Measurements from ENCODE around the gene CDK7. TPM values are rescaled to one million over a fixed set of nuclear protein-coding genes. Genes with fewer than 3 reads are reported as not detected.
A peak's percentile ranks its signal among the peaks of the same experiment; 100 is the strongest.
"Not testable (repeated sequence)": the region's sequence is repeated elsewhere in the genome, so short reads cannot be mapped to it uniquely, and the experiment has no call there.

CDK7 gene
- total RNA-seq, 1 donor = 50.8 TPM

DNA sequence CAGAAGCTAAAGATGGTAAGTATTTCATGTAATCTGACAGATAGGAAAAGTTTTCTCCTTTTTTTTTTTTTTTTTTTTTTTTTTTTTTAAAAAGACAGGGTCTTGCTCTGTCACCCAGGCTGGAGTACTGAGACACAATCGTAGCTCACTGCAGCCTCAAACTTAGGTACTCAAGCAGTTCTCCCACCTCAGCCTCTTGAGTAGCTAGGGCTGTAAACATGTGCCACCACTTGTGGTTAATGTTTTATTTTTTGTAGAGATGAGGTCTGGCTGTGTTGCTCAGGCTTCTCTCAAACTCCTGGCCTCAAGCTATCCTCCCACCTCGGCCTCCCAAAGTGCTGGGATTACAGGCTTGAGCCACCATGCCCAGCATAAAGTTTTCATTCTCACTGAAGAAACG lies 17.8 kb downstream of the CDK7 start:
- no peak overlapping the region for H3K4me3 ChIP-seq (ENCODE audit: low read depth, low read length)
- TF ChIP-seq, protein P1, sequence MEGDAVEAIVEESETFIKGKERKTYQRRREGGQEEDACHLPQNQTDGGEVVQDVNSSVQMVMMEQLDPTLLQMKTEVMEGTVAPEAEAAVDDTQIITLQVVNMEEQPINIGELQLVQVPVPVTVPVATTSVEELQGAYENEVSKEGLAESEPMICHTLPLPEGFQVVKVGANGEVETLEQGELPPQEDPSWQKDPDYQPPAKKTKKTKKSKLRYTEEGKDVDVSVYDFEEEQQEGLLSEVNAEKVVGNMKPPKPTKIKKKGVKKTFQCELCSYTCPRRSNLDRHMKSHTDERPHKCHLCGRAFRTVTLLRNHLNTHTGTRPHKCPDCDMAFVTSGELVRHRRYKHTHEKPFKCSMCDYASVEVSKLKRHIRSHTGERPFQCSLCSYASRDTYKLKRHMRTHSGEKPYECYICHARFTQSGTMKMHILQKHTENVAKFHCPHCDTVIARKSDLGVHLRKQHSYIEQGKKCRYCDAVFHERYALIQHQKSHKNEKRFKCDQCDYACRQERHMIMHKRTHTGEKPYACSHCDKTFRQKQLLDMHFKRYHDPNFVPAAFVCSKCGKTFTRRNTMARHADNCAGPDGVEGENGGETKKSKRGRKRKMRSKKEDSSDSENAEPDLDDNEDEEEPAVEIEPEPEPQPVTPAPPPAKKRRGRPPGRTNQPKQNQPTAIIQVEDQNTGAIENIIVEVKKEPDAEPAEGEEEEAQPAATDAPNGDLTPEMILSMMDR (IDR thresholded peaks at IDR 0.05; ENCODE audit: insufficient read depth, low read length) = no peak
- DNase-seq (ENCODE audit: low read depth) = no peak

DNA sequence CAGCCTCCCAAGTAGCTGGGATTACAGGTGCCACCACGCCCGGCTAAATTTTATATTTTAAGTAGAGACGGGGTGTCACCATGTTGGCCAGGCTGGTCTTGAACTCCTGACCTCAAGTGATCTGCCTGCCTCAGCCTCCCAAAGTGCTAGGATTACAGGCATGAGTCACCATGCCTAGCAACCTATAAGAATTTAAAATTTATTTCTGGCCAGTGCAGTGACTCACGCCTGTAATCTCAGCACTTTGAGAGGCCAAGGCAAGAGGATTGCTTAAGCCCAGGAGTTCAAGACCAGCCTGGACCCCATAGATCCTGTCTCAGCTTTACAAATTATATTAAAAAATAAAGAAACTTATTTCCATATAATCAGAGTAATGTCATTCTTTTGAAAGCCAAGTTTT lies 21.3 kb downstream of the CDK7 start:
- DNase-seq (ENCODE audit: low read depth); H3K4me3 ChIP-seq (ENCODE audit: low read depth, low read length): not testable (repeated sequence)

DNA sequence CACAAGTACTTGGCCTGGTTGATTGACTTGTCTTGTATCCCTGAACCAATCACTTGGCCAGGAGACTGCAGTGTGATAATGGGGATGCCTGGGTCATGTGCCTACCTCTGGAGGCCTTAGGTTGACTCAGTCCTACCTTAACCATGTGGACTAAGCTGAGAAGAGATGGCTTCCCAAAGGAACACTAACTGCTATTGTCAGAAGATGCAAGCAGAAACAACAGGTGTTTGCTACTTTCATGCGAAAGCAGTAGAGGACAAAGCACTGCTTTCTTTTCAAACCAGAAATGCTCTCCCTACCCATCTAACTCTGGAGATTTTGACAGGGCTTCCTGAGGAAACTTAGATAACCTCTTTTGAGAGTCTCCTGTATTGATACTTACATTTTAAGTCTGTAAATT lies 22.9 kb downstream of the CDK7 start:
- no peak overlapping the region for H3K4me3 ChIP-seq (ENCODE audit: low read depth, low read length)
- TF ChIP-seq, protein P1 (IDR thresholded peaks at IDR 0.05; ENCODE audit: insufficient read depth, low read length) = no peak
- no peak for DNase-seq (ENCODE audit: low read depth)

DNA sequence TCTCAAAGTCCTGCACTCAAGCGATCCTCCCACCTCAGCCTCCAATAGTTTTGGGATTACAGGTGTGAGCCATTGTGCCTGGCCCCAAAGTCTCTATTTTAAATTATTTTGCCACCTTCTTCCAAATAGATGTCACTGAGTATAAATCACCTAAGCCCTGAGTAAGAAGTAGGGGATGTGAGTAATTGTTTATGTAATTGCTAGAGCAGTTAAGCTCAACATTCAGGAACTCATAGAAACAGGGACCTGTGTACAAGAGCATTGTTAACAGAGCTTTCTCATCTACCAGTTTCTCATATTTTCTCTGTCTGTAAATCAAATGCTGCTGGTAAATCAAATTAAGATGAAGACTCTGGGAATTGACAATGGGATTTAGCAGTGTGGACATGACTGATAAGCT lies 26.3 kb downstream of the CDK7 start:
- no peak overlapping the region for H3K4me3 ChIP-seq (ENCODE audit: low read depth, low read length)
- TF ChIP-seq, protein P1 (IDR thresholded peaks at IDR 0.05; ENCODE audit: insufficient read depth, low read length) = no peak
- DNase-seq (ENCODE audit: low read depth) = no peak

DNA sequence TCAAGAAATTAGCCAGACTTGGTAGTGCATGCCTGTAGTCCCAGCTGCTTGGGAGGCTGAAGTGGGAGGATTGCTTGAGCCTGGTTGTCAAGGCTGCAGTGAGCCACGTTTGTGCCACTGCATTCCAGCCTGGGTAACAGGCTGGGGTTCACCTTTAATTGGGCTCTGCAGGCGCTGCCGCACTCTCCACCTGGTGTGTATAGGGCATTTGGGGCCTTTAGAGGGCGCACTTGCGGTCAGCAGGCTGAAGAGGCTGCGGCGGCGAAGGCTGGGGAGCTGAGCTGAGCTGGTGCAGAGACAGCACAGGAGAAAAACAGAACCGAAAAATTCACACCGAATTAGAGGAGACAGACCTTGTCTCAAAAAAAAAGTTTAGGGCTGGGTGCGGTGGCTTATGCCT lies 31.2 kb downstream of the CDK7 start:
- TF ChIP-seq, protein P1 (IDR thresholded peaks at IDR 0.05; ENCODE audit: insufficient read depth, low read length) = peak; percentile 13
- DNase-seq (ENCODE audit: low read depth) = no peak
- no peak overlapping the region for H3K4me3 ChIP-seq (ENCODE audit: low read depth, low read length)

DNA sequence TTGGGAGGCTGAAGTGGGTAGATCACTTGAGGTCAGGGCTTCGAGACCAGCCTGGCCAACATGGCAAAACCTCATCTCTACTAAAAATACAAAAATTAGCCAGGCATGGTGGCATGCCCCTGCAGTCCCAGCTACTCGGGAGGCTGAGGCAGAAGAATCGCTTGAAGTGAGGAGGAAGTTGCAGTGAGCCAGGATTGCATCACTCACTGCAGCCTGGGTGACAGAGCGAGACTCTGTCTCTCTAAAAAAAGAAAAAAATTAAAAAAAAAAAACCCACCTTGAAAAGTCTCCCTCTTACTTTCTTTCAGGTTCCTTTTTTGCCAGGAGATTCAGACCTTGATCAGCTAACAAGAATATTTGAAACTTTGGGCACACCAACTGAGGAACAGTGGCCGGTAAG lies 34.2 kb downstream of the CDK7 start:
- TF ChIP-seq, protein P1 (IDR thresholded peaks at IDR 0.05; ENCODE audit: insufficient read depth, low read length) = no peak
- no peak for DNase-seq (ENCODE audit: low read depth)
- H3K4me3 ChIP-seq (ENCODE audit: low read depth, low read length) = no peak overlapping the region

DNA sequence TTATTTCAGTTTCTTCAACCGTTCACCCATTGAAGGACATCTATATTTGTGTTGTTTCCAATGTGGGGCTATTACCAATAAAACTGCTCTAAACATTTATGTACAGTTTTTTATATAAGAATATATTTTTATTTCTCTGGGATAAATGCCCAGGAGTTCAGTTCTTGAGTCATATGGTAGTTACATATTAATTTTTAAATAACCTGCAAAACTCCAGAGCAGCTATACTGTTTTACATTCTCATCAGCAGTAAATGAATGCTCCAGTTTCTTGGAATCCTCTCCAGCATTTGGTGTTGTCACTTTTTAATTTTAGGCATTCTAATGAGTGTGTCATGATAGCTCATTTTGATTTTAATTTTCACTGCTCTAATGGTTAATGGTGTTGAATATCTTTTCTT lies 36.2 kb downstream of the CDK7 start:
- TF ChIP-seq, protein P1 (IDR thresholded peaks at IDR 0.05; ENCODE audit: insufficient read depth, low read length) = no peak
- H3K4me3 ChIP-seq (ENCODE audit: low read depth, low read length) = no peak overlapping the region
- no peak for DNase-seq (ENCODE audit: low read depth)
